HG03039 (cell line): ENCODE measurements around the gene C15orf39.

Source experiments
- ATAC-seq: cut with Tn5 transposase; IDR thresholded peaks from one replicate; pipeline ENCODE4 v1.9.1; 2021; ENCODE audit warnings: mild to moderate bottlenecking, moderate library complexity; ENCODE audit not compliant: unreplicated experiment

The C15orf39 gene

GRCh38 chr15:75195122-75195765 is 6.4 kb upstream of the C15orf39 start:
- no peak for ATAC-seq

DNA sequence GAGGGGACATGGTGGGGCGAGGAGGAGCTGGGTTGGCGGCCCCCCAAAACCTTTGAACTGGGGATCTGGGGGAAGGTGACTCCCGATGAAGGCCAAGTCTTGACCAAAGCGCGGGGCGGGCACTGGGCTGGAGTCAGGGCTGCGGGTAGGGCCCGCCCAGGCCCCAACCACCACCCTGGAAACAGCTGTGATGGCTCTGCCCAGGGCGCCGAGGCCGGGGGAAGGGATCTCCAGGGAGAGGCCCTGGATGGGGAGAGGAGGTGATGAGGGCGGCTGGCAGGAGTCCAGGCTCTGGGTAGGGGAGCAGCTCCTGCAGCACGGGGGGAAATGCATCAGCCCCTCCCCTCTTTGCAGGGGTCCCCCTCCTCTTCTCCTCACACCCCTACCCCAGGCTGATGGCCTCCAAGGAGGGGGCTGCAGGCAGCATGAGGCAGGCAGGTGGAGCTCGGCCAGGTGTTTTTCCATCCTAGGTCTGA is 5.9 kb upstream of the C15orf39 start:
- ATAC-seq: no peak

DNA sequence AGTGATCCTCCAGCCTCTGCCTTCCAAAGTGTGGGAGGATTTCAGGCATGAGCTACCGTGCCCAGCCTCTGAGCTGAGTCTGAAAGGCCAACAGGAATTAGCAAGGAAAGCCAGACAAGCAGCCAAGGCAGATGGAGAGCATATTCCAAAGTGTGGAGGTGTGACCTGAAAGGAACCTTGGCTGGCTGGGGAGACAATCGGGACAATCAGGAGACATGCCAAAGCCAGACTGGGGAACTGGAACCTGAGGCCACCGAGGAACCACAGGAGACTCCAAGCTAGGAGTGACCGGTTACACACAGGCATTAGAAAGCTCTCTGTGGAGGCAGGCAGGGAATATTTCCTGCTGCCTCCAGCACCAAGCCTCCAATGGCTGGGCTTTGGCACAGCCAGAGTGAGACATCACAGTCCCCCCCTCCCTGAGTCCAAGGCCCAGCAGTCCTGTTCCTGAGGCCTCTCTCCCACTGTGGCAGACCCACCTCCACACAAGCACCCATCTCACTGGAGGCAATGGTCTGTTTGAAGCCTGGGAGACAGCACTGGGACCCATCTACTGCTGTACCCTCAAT is 4.5 kb upstream of the C15orf39 start:
- ATAC-seq: no peak

DNA sequence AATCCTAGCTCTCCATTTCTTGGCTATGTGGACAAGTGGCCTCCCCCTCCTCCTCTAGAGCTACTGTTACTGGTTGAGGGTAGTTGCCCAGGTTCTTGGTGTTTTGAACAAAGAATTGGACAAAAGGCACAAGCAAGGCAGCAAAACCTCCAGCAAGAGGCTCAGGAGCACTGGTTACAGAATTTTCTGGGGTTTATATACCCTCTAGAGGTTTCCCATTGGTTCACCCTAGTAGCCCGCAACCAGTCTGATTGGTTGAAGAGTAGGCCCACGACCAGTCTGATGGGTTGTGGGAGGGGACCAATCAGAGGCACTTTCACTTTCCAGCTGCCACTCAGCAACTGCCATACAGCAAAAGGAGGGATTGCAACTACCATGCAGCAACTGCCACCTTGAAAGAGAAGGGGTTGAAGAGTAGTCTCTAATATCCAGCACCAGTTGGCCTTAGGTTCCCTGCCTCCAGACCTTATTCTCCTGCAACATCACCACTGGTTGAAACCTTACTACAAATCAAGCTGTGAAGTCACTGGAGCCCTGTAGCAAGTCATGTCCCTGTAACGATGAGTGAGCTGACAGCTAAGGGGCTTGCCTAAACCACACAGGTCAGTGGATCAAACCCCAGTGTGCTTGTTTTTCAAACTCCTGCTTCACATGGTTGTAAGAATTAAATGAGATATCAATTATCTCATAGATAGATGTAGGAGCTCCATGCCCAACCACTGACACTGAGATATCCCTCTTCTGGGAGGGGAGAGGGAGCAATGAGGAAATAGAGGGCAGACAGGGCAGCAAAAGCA is 2.9 kb upstream of the C15orf39 start:
- ATAC-seq: no peak

DNA sequence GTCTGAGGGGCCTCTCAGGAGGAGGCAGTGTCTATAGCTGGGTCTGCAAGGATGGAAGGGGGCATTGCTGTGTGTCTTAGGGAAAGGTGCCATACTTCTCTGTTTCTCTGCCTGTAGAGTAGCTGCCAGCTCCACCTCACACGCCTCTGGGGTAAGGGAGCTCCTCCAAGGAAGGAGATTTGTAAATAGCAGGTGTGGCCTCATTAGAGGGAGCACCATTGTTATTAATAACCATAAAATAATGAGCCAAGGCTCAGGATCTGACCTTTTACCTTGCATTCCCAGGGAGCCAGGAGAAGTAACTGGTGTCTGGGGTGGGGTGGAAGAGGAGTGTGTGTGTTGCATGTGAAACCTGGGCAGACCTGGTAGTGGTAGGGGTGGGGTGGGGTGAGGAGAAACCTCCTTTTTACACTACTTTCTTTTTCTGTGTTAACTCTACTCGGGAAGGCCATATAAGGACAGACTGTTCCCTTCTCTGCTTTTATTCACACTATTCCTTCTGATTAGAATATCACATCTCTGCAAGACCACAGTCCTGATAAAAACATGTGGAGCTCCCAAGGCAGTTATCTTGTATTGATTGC is 2.2 kb upstream of the C15orf39 start:
- no peak for ATAC-seq

DNA sequence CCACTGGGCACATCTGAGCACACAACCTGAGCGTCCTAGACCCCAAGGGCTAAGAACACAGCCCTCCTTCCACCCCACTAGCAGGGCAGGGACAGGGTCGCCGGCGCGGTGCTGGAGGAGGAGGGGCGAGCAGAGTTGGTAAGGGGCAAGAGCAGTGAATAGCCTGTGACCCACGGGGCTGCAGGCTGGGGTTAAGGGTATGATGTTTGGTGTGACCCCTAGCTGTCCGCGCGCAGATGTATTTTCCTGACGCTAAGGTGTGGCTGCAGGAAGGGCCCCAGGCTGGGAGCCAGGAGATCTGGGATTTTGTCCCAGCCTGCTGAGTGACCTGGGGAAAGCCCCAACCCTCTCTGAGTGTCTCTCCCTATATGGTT is 1.3 kb upstream of the C15orf39 start:
- ATAC-seq: no peak

GRCh38 chr15:75200765-75201615 is 692 bp upstream of the C15orf39 start:
- no peak for ATAC-seq

- peak; percentile 23 for ATAC-seq
These were observed 752 bp downstream of the C15orf39 start for GRCh38 chr15:75202251-75203016.

- ATAC-seq: no peak
These were observed 1.6 kb downstream of the C15orf39 start for GRCh38 chr15:75203017-75203907.

GRCh38 chr15:75203908-75204263 is 2.2 kb downstream of the C15orf39 start:
- ATAC-seq: no peak

GRCh38 chr15:75204340-75205063 is 2.8 kb downstream of the C15orf39 start:
- peak; percentile 27 for ATAC-seq

- ATAC-seq: no peak
These were observed 3.3 kb downstream of the C15orf39 start for GRCh38 chr15:75205064-75205395.

GRCh38 chr15:75206006-75206405 is 4.3 kb downstream of the C15orf39 start:
- no peak for ATAC-seq

- ATAC-seq: no peak
These were observed 5.3 kb downstream of the C15orf39 start for GRCh38 chr15:75206803-75207617.

DNA sequence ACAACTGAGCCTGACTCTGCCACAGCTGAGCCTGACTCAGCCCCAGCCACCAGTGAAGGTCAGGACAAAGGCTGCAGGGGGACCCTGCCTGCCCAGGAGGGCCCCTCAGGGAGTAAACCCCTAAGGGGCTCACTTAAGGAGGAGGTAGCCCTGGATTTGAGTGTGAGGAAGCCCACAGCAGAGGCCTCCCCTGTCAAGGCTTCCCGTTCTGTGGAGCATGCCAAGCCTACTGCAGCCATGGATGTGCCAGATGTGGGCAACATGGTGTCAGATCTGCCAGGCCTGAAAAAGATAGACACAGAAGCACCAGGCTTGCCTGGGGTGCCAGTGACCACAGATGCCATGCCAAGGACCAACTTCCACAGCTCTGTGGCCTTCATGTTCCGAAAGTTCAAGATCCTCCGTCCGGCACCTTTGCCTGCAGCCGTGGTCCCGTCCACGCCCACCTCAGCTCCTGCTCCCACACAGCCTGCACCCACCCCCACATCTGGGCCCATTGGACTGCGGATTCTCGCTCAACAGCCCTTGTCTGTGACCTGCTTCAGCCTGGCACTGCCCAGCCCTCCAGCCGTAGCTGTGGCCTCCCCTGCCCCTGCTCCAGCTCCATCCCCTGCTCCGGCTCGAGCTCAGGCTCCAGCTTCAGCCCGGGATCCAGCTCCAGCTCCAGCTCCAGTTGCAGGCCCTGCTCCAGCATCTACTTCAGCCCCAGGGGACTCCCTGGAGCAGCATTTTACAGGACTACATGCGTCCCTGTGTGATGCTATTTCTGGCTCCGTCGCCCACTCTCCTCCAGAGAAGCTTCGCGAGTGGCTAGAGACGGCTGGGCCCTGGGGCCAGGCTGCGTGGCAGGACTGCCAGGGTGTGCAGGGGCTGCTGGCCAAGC is 6.2 kb downstream of the C15orf39 start:
- no peak for ATAC-seq

GRCh38 chr15:75208501-75209288 is 7.0 kb downstream of the C15orf39 start:
- no peak for ATAC-seq
